Neutrophil (primary cell): ENCODE results near the gene AGPAT4.

Experiments used
- H3K27ac ChIP-seq: fragments of 200-600 bp; sonication (generic); 2 replicates; pipeline ENCODE4 v1.5.1; 2016; ENCODE audit warnings: mild to moderate bottlenecking, moderate library complexity
- H3K27me3 ChIP-seq: fragments of 200-600 bp; sonication (generic); 2 replicates; pipeline ENCODE4 v1.6.0; 2016; ENCODE audit warnings: mild to moderate bottlenecking
- H3K36me3 ChIP-seq: fragments of 200-600 bp; sonication (generic); 2 replicates; pipeline ENCODE4 v1.5.1; 2017
- H3K4me1 ChIP-seq, 2 experiments: fragments of 200-600 bp in 1 of 2; sonication (generic) in 1 of 2; 1 replicate in 1 of 2; 2 replicates in 1 of 2; pipeline versions ENCODE4 v1.5.1 to v1.6.1; 2013 to 2016; ENCODE audit warnings: low read depth in 1 of 2, low read length in 1 of 2, mild to moderate bottlenecking in 1 of 2, moderate library complexity in 1 of 2; ENCODE audit not compliant: control insufficient read depth in 1 of 2, insufficient read depth in 1 of 2
- H3K4me3 ChIP-seq, 2 experiments: fragments of 200-600 bp in 1 of 2; sonication (generic) in 1 of 2; 1 replicate in 1 of 2; 2 replicates in 1 of 2; pipeline ENCODE4 v1.5.1; 2013 to 2016; ENCODE audit warnings: low read depth in 1 of 2, low read length in 1 of 2, mild to moderate bottlenecking in 1 of 2, moderate library complexity in 1 of 2
- H3K9me3 ChIP-seq: fragments of 200-600 bp; sonication (generic); 2 replicates; pipeline ENCODE4 v1.5.1; 2016
- TF ChIP-seq, protein P1 (sequence below): fragments of 200-600 bp; sonication (generic); IDR thresholded peaks from 2 replicates; pipeline ENCODE4 v1.5.1; 2016; ENCODE audit warnings: antibody characterized with exemption

AGPAT4 gene

DNA sequence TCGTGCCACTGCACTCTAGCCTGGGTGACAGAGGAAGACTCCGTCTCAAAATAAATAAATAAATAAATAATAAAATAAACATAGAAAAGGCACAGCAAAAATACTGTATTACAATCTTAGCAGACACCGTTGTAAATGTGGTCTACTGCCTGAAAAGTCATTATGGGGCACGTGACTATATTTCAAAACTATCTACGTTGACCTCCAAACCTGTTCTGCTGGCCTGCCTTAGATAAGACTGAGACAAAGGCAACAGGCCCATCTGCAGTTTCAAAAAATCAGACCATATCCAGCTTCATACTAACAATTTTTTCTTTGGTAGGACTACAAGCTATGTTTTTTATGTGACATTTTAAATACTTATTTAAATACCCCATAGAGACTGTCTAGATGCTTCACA is 59.1 kb downstream of the AGPAT4 start:
- TF ChIP-seq, protein P1, sequence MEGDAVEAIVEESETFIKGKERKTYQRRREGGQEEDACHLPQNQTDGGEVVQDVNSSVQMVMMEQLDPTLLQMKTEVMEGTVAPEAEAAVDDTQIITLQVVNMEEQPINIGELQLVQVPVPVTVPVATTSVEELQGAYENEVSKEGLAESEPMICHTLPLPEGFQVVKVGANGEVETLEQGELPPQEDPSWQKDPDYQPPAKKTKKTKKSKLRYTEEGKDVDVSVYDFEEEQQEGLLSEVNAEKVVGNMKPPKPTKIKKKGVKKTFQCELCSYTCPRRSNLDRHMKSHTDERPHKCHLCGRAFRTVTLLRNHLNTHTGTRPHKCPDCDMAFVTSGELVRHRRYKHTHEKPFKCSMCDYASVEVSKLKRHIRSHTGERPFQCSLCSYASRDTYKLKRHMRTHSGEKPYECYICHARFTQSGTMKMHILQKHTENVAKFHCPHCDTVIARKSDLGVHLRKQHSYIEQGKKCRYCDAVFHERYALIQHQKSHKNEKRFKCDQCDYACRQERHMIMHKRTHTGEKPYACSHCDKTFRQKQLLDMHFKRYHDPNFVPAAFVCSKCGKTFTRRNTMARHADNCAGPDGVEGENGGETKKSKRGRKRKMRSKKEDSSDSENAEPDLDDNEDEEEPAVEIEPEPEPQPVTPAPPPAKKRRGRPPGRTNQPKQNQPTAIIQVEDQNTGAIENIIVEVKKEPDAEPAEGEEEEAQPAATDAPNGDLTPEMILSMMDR = no peak
- Histone ChIP-seq H3K36me3 (no peaks in the 10 kb centered on the region), H3K27ac (no peak overlapping the region), H3K9me3 (no peaks in the 10 kb centered on the region), H3K4me3 (no peak overlapping the region), H3K27me3 (no peaks in the 10 kb centered on the region), H3K4me1 (peaks cover 14 to 26% of the 10 kb centered on the region in 2 experiments)

DNA sequence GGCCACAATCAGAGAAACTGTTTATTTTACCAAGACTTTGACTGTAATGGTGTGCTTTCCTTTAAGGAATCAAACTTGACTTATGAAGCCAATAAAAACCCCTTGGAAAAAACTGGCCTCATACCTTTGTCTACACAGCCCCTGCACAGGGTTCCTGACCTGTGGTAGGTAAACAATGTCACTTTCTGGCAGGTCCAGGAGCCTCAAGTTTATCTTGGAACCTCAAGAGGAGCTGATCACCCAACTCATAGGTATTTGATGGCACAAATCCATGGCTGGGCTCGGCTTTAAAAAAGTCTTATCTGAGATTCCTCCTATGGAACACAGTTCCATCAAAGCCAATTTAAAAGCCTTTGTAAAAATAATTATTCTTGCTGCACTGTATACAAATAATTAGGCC is 61.0 kb downstream of the AGPAT4 start:
- TF ChIP-seq, protein P1 = no peak
- Histone ChIP-seq H3K27me3 (no peaks in the 10 kb centered on the region), H3K36me3 (no peaks in the 10 kb centered on the region), H3K27ac (no peak overlapping the region), H3K9me3 (no peaks in the 10 kb centered on the region), H3K4me3 (no peak overlapping the region), H3K4me1 (peaks cover 14 to 26% of the 10 kb centered on the region in 2 experiments)

DNA sequence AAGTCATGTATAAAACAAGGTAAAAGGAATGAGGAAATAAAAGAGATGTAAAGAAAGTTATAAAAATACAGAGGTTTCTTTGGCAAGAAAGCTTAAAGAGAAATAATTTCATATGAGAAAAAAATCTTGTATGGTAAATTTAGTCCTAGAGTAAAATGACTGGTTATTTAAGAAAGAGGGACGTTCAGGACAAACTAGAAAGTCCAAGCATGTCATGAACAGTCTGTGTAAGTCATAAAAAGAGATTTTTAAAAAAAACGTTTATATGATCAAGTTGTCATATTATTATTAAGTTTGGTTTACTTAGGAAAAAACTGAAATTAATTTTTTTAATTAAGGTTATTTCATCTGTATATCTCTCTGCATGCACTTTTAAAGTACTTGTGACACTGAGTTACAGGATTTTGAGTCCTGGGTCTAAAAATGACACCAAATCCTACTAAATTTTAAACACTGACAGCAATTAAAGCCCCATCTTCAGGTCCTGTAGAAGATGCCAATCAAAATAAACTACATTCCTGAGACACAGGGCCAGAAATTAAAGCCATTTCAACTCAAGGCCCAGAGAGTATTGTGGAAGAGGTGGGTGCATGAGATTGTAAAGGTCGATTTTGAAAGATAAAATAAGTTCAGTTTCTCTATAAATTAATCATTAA is 62.4 kb downstream of the AGPAT4 start:
- TF ChIP-seq, protein P1 = no peak
- Histone ChIP-seq H3K9me3 (no peaks in the 10 kb centered on the region), H3K36me3 (no peaks in the 10 kb centered on the region), H3K27ac (no peak overlapping the region), H3K4me1 (peaks cover 14 to 24% of the 10 kb centered on the region in 2 experiments), H3K4me3 (no peak overlapping the region), H3K27me3 (no peaks in the 10 kb centered on the region)

DNA sequence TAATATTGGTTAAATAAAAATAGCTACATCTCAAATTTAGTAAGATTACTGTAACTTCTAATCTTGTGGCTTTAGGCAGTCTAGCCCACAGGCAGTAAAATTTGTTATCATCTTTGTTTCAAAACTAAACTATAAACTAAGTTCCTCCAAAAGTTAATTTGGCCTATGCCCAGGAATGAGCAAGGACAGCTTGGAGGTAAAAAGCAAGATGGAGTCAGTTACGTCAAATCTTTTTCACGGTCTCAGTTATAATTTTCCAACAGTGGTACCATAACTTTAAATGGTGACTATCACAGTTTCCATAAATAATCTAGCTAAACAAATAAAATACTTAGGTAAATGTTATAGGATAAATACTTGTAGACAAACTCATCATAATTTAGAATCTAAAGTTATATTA is 63.0 kb downstream of the AGPAT4 start:
- Histone ChIP-seq H3K4me3 (no peak overlapping the region), H3K36me3 (no peaks in the 10 kb centered on the region), H3K27ac (no peak overlapping the region), H3K4me1 (peaks cover 8 to 18% of the 10 kb centered on the region in 2 experiments), H3K27me3 (no peaks in the 10 kb centered on the region), H3K9me3 (no peaks in the 10 kb centered on the region)
- TF ChIP-seq, protein P1 = no peak

DNA sequence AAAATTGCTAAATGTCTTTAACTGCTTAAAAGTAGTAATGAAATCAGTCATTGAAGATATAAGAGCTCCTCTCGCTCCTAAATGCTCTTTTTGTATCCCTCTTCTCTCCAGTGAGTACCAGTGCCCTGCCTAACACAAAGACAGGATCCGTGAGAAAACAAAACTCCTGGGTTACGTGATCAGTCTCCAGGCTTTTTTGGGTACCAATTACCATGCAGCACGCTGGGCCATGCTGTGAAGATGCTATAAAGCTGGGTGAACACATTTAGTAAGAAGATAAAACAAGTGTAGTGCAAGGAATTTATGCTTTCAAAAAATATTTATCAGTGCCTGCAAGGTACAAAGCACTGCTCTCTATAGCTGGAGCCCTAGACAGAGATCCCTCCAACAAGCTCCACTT is 66.7 kb downstream of the AGPAT4 start:
- H3K9me3 ChIP-seq = no peaks in the 10 kb centered on the region
- TF ChIP-seq, protein P1 = no peak

More for the DNA sequence above, 66.7 kb downstream of the AGPAT4 start:
- Histone ChIP-seq H3K4me3 (no peak overlapping the region), H3K27me3 (no peaks in the 10 kb centered on the region), H3K27ac (no peak overlapping the region), H3K4me1 (no peaks in the 10 kb centered on the region), H3K36me3 (no peaks in the 10 kb centered on the region)
